ENCODE measurements around the gene ZNF331.

The ZNF331 gene

DNA sequence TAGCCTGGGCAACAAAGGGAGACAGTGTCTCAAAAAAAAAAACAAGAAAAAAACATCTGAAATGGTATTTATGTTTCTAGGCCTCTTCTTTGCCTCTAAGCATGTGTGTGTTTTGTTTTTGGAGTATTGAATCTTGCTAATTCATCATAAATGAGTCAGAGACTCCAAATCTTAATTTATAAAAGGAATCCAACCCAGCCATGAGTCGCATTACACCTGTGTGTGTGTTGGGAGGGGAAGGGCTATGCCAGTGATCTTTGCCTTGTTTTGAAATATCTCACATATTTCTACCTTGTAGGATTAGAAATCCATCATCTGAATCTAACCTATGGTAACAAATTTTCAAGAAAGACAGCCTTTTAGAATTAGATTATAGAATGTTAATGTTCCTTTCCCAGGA lies 4.0 kb downstream of the ZNF331 start:
- DNase-seq (ENCODE audit: low spot score), result no peak
- TF ChIP-seq, protein P1, sequence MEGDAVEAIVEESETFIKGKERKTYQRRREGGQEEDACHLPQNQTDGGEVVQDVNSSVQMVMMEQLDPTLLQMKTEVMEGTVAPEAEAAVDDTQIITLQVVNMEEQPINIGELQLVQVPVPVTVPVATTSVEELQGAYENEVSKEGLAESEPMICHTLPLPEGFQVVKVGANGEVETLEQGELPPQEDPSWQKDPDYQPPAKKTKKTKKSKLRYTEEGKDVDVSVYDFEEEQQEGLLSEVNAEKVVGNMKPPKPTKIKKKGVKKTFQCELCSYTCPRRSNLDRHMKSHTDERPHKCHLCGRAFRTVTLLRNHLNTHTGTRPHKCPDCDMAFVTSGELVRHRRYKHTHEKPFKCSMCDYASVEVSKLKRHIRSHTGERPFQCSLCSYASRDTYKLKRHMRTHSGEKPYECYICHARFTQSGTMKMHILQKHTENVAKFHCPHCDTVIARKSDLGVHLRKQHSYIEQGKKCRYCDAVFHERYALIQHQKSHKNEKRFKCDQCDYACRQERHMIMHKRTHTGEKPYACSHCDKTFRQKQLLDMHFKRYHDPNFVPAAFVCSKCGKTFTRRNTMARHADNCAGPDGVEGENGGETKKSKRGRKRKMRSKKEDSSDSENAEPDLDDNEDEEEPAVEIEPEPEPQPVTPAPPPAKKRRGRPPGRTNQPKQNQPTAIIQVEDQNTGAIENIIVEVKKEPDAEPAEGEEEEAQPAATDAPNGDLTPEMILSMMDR (IDR thresholded peaks at IDR 0.05; ENCODE audit: extremely low read depth, missing control alignments), result no peak

DNA sequence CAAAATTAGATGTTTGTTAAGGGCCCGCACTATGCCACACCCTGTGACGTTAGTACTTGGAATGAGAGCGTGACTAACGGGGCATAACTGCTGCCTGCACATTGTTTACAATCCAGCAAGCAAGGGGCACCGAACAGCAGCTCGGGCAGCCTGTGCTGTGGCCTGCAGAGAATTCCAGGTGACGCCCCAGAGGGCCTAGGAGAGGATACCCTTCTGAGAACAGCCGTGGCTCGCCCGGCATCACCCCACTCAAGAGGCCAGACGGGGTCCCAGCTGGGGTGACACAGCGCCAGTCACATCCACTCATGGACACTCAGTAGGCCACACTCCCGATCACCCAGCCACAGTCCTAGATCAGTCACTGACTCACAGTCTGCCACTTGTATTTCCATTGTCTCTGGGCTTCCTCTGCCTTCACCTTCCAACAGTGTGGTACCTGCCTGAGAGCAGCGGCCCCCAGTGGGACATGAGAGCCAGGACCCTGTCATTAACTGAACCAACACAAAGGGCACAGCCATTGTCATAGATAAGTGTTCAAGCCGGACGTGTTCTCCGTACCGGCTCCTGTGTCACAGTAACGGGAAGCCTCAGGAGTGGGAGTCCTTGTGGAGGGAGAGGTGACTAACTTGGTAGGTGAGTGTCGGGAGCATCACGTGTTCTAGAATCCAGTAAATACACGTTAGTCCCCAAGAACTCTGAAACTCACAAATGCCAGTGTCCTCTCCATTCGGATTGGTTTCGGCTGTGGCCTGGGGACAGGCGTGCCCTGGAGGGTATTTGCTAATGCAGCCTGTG lies 7.5 kb downstream of the ZNF331 start:
- no peak for DNase-seq (ENCODE audit: low spot score)
- TF ChIP-seq, protein P1 (IDR thresholded peaks at IDR 0.05; ENCODE audit: extremely low read depth, missing control alignments), result no peak

DNA sequence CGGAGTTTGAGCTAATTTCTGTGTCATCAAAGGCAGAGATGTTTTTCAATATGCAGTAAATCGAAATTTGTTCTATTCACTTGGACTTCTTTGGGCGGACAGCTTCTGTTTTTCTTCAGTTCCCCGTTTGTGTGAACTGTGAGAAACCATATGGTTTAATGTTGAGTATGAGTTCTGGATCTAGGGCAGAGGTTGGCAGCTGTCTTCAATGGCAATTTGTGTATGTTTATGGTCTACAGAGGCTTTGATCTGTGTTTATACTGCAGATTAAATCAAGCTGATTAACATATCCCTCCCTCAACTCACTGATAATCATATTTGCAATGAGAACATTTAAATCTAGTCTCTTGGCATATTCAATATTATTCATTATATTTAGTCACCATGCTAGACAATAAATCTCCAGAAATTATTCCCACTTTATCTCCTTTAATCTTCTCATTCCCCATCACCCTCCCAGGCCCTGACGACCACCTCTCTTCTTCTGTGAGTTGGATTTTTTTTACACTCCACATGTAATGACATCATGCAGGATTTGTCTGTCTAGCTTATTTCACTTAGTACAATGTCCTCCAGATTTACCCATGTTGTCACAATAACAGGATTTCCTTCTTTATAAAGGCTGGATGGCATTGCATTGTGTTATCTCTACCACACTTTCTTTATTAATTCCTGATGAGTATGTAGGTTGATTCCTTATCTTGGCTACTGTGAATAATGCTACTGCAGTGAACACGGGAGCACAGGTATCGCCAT lies 9.0 kb downstream of the ZNF331 start:
- DNase-seq (ENCODE audit: low spot score), result no peak
- TF ChIP-seq, protein P1 (IDR thresholded peaks at IDR 0.05; ENCODE audit: extremely low read depth, missing control alignments), result no peak

DNA sequence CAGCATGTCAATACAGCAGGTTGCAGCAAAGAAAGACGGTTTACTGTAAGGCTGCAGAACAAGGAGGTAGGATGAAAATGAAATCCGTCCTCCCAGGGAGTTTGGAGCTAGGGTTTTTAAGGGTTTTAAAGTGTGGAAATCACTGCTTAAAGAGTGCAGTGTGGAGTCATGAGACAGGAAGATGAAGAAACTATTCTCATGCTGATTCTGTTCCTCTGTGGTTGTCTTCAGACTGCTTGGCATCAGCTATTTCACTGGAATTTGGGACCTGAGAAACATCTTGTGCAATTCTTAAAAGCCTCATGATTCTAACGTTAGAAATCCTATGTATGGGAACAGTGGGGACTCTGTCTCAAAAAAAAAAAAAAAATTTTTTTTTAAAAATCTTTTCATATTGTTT lies 11.4 kb downstream of the ZNF331 start:
- TF ChIP-seq, protein P1 (IDR thresholded peaks at IDR 0.05; ENCODE audit: extremely low read depth, missing control alignments), result no peak
- DNase-seq (ENCODE audit: low spot score), result no peak

DNA sequence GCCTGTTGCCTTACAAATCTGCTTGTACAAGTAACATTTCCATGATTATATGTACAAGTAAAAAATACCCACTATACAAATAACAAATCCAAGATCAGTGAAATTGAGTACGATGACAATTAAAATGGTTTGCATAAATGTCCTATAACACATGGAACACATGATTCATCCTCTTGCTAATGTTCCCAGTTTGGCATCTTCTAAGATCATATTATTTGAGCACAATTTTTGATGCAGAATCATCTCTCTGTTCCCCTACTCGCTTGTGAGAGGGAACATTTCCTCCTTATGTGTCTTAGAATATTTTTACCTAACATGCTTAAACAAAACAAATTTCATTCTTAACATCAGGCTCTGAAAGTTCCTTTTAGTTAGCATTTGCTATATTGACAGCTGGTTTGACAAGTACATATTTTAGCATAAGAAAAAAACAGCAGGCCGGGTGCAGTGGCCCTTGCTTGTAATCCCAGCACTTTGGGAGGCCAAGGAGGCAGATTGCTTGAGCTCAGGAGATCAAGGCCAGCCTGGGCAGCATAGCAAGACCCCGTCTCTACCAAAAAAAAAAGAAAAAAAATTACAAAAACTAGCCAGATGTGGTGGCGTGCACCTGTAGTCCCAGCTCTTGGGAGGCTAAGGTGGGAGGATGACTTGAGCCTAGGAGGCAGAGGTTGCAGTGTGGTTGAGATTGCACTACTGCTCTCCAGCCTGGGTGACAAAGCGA lies 14.2 kb downstream of the ZNF331 start:
- TF ChIP-seq, protein P1 (IDR thresholded peaks at IDR 0.05; ENCODE audit: extremely low read depth, missing control alignments), result no peak
- no peak for DNase-seq (ENCODE audit: low spot score)

DNA sequence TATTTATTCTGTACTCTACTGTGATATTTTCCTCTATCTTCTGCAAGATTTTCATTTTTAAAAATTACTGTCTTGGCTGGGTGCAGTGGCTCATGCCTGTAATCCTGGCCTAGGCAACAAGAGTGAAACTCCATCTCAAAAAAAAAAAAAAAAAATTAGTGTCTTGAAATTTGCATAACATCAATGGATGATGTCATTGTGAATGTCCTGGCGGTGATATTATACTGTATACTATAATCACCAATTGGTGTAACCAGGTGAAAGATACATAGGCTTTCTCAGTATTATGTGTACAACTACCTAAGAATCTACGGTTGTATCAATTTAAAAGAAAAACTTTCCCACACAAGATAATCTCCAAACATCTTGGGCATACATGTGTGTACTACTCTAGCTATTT lies 15.2 kb downstream of the ZNF331 start:
- TF ChIP-seq, protein P1 (IDR thresholded peaks at IDR 0.05; ENCODE audit: extremely low read depth, missing control alignments), result no peak
- no peak for DNase-seq (ENCODE audit: low spot score)

Data from GM20000 (cell line).